Keratinocyte (primary cell): Measurements from ENCODE around the gene RNU1-2. TPM values are rescaled to one million over a fixed set of nuclear protein-coding genes. Genes with fewer than 3 reads are reported as not detected.
"Not testable (repeated sequence)": the region's sequence is repeated elsewhere in the genome, so short reads cannot be mapped to it uniquely, and the experiment has no call there.

ENCODE experiments used
- DNase-seq: peaks from one replicate; pipeline ENCODE4 v3.0.0-alpha.2; 2011; ENCODE audit warnings: low read depth, missing footprints, low spot score
- FAIRE-seq: peaks from 2 replicates; lab custom pipeline; 2011; peaks lifted over from hg19 to GRCh38; lab: Jason Lieb, UNC
- H2AFZ ChIP-seq: 2 replicates; pipeline ENCODE4 v1.6.0; 2012; ENCODE audit warnings: low read length, control low read depth, inconsistent platforms; ENCODE audit not compliant: control insufficient read depth
- H3K27ac ChIP-seq: 2 replicates; pipeline ENCODE4 v1.5.1; 2011; ENCODE audit warnings: low read length; ENCODE audit not compliant: control insufficient read depth, insufficient read depth
- H3K27me3 ChIP-seq: 3 replicates; pipeline ENCODE4 v1.6.0; 2011; ENCODE audit warnings: low read length; ENCODE audit not compliant: control insufficient read depth, insufficient read depth; ENCODE audit errors: extremely low read depth
- H3K36me3 ChIP-seq, 2 experiments: 2 replicates in 1 of 2; 3 replicates in 1 of 2; pipeline ENCODE4 v1.5.1; 2011; ENCODE audit warnings: low read length in 2 of 2, mild to moderate bottlenecking in 1 of 2; ENCODE audit not compliant: control insufficient read depth in 2 of 2, insufficient read depth in 2 of 2; ENCODE audit errors: extremely low read depth in 1 of 2
- H3K4me1 ChIP-seq: 3 replicates; pipeline ENCODE4 v1.5.1; 2011; ENCODE audit warnings: low read length; ENCODE audit not compliant: control insufficient read depth, insufficient read depth; ENCODE audit errors: extremely low read depth
- H3K4me2 ChIP-seq: 3 replicates; pipeline ENCODE4 v1.6.0; 2011; ENCODE audit warnings: low read depth, low read length; ENCODE audit not compliant: control insufficient read depth, insufficient read depth; ENCODE audit errors: extremely low read depth
- H3K4me3 ChIP-seq, 3 experiments: fragments of 200-600 bp in 1 of 3; sonication (generic) in 1 of 3; 2 replicates in 2 of 3; 3 replicates in 1 of 3; pipeline ENCODE4 v1.5.1; 2011 to 2016; ENCODE audit warnings: low read length in 3 of 3, mild to moderate bottlenecking in 3 of 3, control low read depth in 2 of 3, inconsistent platforms in 1 of 3, low read depth in 1 of 3, mixed read lengths in 1 of 3, mixed run types in 1 of 3, moderate library complexity in 1 of 3; ENCODE audit not compliant: control insufficient read depth in 2 of 3, insufficient read depth in 2 of 3; ENCODE audit errors: extremely low read depth in 1 of 3
- H3K79me2 ChIP-seq: 2 replicates; pipeline ENCODE4 v1.6.0; 2012; ENCODE audit warnings: low read length; ENCODE audit not compliant: control insufficient read depth, insufficient read depth
- H3K9ac ChIP-seq: 3 replicates; pipeline ENCODE4 v1.6.0; 2011; ENCODE audit warnings: low read length; ENCODE audit not compliant: control insufficient read depth, insufficient read depth; ENCODE audit errors: extremely low read depth
- H3K9me1 ChIP-seq: 3 replicates; pipeline ENCODE4 v1.6.0; 2011; ENCODE audit warnings: low read length; ENCODE audit not compliant: control insufficient read depth, insufficient read depth; ENCODE audit errors: extremely low read depth
- H3K9me3 ChIP-seq: 2 replicates; pipeline ENCODE4 v1.5.1; 2012; ENCODE audit warnings: low read depth, low read length; ENCODE audit not compliant: control insufficient read depth
- H4K20me1 ChIP-seq: 3 replicates; pipeline ENCODE4 v1.6.0; 2011; ENCODE audit warnings: low read length; ENCODE audit not compliant: control insufficient read depth, insufficient read depth; ENCODE audit errors: extremely low read depth
- CTCF ChIP-seq, 3 experiments: IDR thresholded peaks in 1 of 3; conservative IDR thresholded peaks in 1 of 3; optimal IDR thresholded peaks in 1 of 3; 2 replicates in 2 of 3; 3 replicates in 1 of 3; pipeline versions ENCODE3 to v1.5.1; 2011; ENCODE audit warnings: low read length in 3 of 3, mild to moderate bottlenecking in 3 of 3, moderate library complexity in 2 of 3, control low read depth in 1 of 3, inconsistent platforms in 1 of 3; ENCODE audit not compliant: insufficient read depth in 2 of 3; ENCODE audit errors: extremely low read depth in 1 of 3
- EZH2 ChIP-seq: IDR thresholded peaks from one replicate; pipeline ENCODE4 v1.6.1; 2012; ENCODE audit warnings: inconsistent platforms, mild to moderate bottlenecking, low read length, moderate library complexity
- dilution Hi-C: fragments of 300-500 bp; cut with MboI; formaldehyde crosslinking; loops from one replicate; pipeline ENCODE4 v1.7.0; 2020; ENCODE audit warnings: low sequenced_read_pairs; ENCODE audit not compliant: extremely low pct_ligation_motif_present
- polyA plus RNA-seq, 5 experiments: library from polyadenylated mRNA; depleted of rRNA in 3 of 5; stranded (reverse) in 3 of 5; stranded (forward) in 1 of 5; unstranded in 1 of 5; fragments of >200 nt; gene quantifications; 1 replicate in 1 of 5; 2 replicates in 3 of 5; 3 replicates in 1 of 5; pipeline versions ENCODE4 v1.2.1 to v1.2.3, GENCODE V29; 2011 to 2012; ENCODE audit warnings: missing spikeins in 2 of 5, low read depth in 1 of 5, low replicate concordance in 1 of 5

Gene RNU1-2
- polyA plus RNA-seq, 1 donor (not counting 4 experiments of a cell fraction or from before 2014, with no cell fraction given), result 67.0 TPM

- FAIRE-seq, result no peak
- no peaks in the 10 kb centered on the region for H3K36me3 ChIP-seq
- H3K79me2 ChIP-seq, result no peaks in the 10 kb centered on the region
- H3K4me3 ChIP-seq, result no peak overlapping the region
- H3K9me3 ChIP-seq, result no peaks in the 10 kb centered on the region
- H3K9me1 ChIP-seq, result no peaks in the 10 kb centered on the region
- H4K20me1 ChIP-seq, result no peaks in the 10 kb centered on the region
- H3K9ac ChIP-seq, result no peak overlapping the region
- H3K27ac ChIP-seq, result no peak overlapping the region
- H3K4me2 ChIP-seq, result no peak overlapping the region
- DNase-seq, result no peak
- dilution Hi-C loops, result no loop called here
- H2AFZ ChIP-seq, result no peak overlapping the region
- no peaks in the 10 kb centered on the region for H3K27me3 ChIP-seq
- peaks cover 28% of the 10 kb centered on the region for H3K4me1 ChIP-seq
- TF ChIP-seq CTCF (optimal IDR thresholded peaks at IDR 0.05 in 1 of 3, IDR thresholded peaks at IDR 0.05 in 1 of 3, conservative IDR thresholded peaks at IDR 0.05 in 1 of 3; ENCODE audit: extremely low read depth in 1 of 3, insufficient read depth in 2 of 3, low read length in 3 of 3) (no peak), EZH2 (no peak)
Measured at GRCh38 chr1:16906873-16907272, 11.1 kb downstream of the RNU1-2 start.

GRCh38 chr1:16907870-16908758, 12.3 kb downstream of the RNU1-2 start:
- no peaks in the 10 kb centered on the region for H3K79me2 ChIP-seq
- no peaks in the 10 kb centered on the region for H4K20me1 ChIP-seq
- H3K9me3 ChIP-seq, result no peaks in the 10 kb centered on the region
- no peak overlapping the region for H3K9ac ChIP-seq
- DNase-seq, result no peak
- no peak for TF ChIP-seq EZH2
- TF ChIP-seq CTCF (optimal IDR thresholded peaks at IDR 0.05 in 1 of 3, IDR thresholded peaks at IDR 0.05 in 1 of 3, conservative IDR thresholded peaks at IDR 0.05 in 1 of 3; ENCODE audit: extremely low read depth in 1 of 3, insufficient read depth in 2 of 3, low read length in 3 of 3), result no peak
- no peak for FAIRE-seq
- H3K27me3 ChIP-seq, result no peaks in the 10 kb centered on the region
- no peaks in the 10 kb centered on the region for H3K9me1 ChIP-seq
- H2AFZ ChIP-seq, result no peak overlapping the region
- dilution Hi-C loops, result no loop called here
- H3K4me1 ChIP-seq, result peaks cover 27% of the 10 kb centered on the region
- H3K4me2 ChIP-seq, result no peak overlapping the region
- no peak overlapping the region for H3K27ac ChIP-seq
- H3K36me3 ChIP-seq, result no peaks in the 10 kb centered on the region
- no peak overlapping the region for H3K4me3 ChIP-seq

GRCh38 chr1:16911851-16912721, 16.3 kb downstream of the RNU1-2 start:
- H3K36me3 ChIP-seq, DNase-seq, H4K20me1 ChIP-seq, H3K27me3 ChIP-seq, H3K4me2 ChIP-seq, H3K79me2 ChIP-seq, H3K4me3 ChIP-seq, H3K9me3 ChIP-seq, H2AFZ ChIP-seq, dilution Hi-C loops, H3K27ac ChIP-seq, H3K9ac ChIP-seq, H3K9me1 ChIP-seq: not testable (repeated sequence)
- peaks cover 15% of the 10 kb centered on the region for H3K4me1 ChIP-seq
- peak; percentile 71 for FAIRE-seq
